Posterior cingulate gyrus (tissue), 11 donors: Measurements from ENCODE around the gene TMEM63B.

Experiments used
- DNase-seq, 10 donors: peaks; one replicate each; pipeline versions ENCODE4 v3.0.0 to v3.0.0-alpha.2; 2020 to 2021; ENCODE audit warnings: mixed read lengths in 3 of 10
- intact Hi-C: fragments of 100-400 bp; cut with DNase I; formaldehyde crosslinking; loops from one replicate; pipeline ENCODE4 v1.15.1; 2023

Gene TMEM63B

DNA sequence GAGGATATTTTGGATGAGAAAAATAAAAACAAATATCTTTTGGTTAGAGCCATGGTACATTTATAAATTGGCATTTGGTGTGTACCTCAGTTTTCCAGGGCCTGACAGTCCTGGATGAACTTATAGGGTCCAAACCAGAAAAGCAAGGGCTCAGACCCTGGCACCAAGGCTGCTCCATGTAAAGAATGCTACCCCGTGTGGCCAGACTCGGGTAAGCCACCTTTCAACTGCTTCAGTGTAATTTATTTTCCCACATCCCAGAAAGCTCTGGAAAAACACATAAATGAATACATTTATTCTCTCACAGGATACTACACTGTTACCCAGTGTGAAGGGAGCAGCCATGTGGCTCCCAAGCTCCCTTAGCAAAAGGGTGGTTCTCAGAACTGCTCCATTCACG is 13.9 kb upstream of the TMEM63B start:
- peak in 1 of 10 donors; percentile 41 for DNase-seq
- intact Hi-C loops, result no loop called here

- intact Hi-C loops, result no loop called here
- DNase-seq, result no peak
Measured at GRCh38 chr6:44115866-44116265, 11.5 kb upstream of the TMEM63B start.

- no peak for DNase-seq
- intact Hi-C loops, result no loop called here
Measured at GRCh38 chr6:44116641-44117382, 10.5 kb upstream of the TMEM63B start.

DNA sequence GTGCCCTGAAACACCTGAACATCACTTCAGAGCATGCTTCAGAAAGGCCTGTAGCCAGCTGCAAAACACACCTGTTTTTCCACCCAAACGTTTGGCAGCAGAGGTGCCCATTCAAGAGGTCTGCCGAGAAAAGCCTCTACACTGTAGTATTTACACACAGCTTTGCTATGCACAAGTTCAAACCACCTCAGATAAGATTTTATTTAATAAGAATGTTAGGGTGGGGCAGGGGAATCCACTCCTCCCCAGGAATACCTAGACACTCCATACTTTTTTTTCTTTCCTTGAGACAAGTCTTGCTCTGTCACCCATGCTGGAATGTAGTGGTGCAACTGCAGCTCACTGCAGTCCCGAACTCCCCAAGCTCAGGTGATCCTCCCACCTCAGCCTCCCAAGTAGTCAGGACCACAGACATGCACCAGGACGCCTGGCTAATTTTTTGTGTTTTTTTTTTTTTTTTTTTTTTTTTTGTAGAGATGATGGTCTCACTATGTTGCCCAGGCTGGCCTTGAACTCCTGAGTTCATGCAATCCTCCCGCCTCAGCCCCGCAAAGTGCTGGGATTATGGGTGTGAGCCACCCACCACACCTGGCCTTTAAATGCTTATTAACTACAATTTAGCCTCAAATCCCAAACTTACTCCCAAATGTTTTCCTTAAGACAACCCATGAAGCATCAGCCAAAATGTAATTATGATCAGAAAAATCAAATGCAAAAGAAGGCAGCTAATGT is 9.8 kb upstream of the TMEM63B start:
- no peak for DNase-seq
- intact Hi-C loops, result no loop called here

GRCh38 chr6:44119704-44120262 is 7.6 kb upstream of the TMEM63B start:
- peak in 1 of 10 donors; percentile 72 for DNase-seq
- intact Hi-C loops, result no loop called here

- DNase-seq, result no peak
Measured at GRCh38 chr6:44120692-44121443, 6.5 kb upstream of the TMEM63B start.

DNA sequence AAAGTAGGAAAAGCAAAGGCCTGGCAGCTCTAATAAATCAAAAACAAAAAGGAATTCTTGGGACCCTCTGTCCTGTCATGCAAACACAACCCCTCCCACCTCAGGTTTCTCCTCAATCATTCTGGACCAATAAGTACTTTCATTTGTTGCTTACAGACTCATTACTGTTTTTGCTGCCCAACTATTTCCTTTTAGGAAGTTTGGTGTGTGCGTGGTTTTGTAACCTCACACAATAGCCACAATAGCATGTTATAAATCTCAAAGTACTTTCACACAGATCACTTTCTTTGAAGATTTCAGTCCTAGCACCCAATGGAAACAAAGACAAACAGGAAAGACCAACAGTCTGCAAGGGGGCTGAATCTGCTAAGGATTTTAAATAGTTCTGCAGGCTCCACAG is 4.6 kb upstream of the TMEM63B start:
- no peak for DNase-seq

More at GRCh38 chr6:44120692-44121443, 6.5 kb upstream of the TMEM63B start:
- intact Hi-C loops, result no loop called here

DNA sequence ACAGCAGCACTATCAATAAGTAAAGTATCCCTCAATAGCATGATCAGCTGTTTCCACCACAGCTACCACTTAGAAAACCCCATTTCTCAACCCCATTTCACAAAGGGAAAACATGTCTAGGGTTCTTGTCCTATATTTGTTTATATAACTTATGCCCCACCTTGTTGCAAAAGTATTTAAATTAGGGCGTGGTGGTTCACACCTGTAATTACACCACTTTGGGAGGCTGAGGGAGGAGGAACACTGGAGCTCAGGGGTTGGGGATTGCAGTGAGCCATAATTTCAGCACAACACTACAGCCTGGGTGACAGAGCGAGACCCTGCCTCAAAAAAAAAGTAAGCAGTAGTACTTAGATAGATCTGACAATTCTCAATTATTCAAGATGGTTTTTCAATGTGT is 3.8 kb upstream of the TMEM63B start:
- intact Hi-C loops, result no loop called here
- no peak for DNase-seq

More for the DNA sequence above, 4.6 kb upstream of the TMEM63B start:
- intact Hi-C loops, result no loop called here

GRCh38 chr6:44126320-44127149 is 819 bp upstream of the TMEM63B start:
- peak in 5 of 10 donors; percentile 10 to 88 (median 28) for DNase-seq
- intact Hi-C loops, result no loop called here

DNA sequence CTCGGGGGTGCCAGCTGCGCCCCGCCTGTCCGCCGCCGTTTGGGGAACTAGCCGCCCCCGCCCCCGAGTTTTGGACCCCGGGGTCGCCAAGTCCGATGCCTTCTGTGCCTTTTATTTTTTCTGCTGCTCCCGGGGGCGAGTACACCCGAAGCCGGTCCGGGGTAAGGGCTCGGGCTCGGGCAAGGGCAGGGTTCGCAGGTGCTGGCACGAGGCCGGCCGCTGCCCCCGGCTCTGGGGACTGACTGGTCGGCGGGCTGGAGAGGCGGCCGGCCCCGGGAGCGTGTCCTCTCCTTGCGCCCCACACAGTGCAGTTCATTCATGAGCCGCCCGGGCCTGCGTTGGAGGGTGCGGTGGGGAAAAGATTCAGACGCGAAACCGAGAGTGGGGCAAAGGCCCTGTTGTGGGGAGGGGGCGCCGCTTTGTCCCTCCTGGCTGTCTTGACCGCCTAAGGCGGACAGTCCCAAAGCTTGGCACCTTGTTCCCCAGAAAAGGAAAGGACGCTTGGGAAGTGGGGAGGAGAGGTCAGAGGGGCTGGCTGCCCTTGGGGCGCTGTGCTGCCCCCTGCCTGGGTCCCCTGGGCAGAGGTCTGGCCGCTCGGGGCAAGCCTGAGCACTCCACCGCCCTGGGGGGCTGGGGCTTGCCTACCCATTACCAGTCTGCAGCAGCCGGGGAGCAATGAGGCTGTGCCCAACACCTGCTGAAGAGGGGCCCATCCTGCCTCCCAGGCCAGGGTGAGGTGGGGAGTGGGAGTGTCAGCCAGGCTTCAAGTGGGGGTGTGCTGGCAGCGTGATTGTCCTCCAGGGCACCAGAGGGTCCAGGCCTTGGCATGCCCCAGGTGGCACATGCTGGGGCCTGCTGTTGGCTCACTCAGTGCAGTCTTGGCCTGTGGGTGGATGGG is 915 bp downstream of the TMEM63B start:
- intact Hi-C loops, result no loop called here
- peak in 9 of 10 donors; percentile 29 to 90 (median 39) for DNase-seq

DNA sequence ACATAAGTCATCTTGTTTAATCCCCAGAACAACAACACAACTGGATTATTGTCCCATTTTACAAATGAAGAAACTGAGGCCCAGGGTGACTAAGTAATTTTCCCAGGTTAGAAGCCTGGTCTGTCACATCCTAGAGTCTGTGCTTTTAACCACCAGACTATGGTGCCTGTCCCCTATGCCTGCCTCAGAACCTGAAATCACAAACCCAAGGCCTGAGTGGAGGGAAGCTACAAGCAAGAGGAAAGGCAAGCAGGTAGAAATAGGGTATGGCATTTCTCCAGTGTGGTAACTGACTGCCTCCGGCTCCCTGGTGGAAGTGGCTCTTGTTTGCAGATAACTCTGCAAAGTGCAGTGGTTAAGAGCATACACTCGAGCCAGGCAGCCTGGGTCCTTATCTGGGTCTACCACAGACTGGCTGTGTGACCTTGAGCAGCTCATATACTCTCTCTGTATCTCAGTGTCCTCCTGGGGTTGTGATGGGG is 2.5 kb downstream of the TMEM63B start:
- no peak for DNase-seq
- intact Hi-C loops, result no loop called here

- no peak for DNase-seq
- intact Hi-C loops, result no loop called here
Measured at GRCh38 chr6:44131892-44132291, 4.5 kb downstream of the TMEM63B start.

GRCh38 chr6:44132476-44132875 is 5.1 kb downstream of the TMEM63B start:
- intact Hi-C loops, result no loop called here
- DNase-seq, result no peak

DNA sequence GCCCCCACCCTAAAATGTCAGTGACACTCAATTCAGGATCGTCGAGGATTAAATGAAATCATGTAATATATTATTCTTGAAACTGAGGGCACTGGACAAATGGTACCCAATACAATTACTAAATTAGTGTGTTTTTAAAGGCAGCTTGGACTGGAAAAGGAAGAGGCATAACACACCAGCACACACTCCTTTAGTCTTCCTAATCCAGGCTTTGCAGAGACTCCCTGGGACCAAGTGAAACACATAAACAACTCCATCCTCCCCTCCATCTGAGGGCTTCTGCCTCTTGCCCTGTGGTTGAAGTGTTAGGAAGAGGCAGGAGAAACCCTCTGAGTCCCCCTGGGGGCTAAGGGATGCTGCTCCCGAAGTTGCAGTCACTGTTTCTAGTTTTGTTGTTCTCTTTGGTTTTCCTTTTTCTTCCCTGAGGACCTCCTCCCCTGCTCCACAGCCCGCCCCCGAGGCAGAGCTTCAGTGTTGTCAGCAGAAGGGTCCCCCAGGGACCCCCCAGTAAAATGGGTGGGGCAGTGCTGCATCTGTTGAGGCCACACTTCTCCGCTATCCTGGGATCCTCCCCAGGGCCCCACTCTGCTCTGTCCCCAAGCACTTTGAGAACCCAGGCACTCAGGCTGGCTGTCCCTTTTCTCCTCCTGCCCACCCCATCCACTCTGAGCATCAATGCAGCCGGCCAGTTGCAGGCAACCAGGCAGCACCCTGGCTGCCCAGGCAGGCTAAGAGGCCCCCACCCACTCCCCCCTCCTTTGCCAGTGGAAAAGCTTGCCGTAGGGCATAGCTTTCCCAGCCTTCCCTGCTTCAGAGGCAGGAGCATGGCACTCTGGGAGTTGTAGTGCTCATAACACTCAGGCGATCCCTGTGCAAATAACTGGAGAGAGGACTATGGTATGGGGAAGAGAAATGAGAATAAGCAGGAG is 5.9 kb downstream of the TMEM63B start:
- peak; percentile 55 to 94 (median 68) for DNase-seq
- intact Hi-C loops, result no loop called here

GRCh38 chr6:44133981-44134711 is 6.8 kb downstream of the TMEM63B start:
- DNase-seq, result no peak
- intact Hi-C loops, result no loop called here

DNA sequence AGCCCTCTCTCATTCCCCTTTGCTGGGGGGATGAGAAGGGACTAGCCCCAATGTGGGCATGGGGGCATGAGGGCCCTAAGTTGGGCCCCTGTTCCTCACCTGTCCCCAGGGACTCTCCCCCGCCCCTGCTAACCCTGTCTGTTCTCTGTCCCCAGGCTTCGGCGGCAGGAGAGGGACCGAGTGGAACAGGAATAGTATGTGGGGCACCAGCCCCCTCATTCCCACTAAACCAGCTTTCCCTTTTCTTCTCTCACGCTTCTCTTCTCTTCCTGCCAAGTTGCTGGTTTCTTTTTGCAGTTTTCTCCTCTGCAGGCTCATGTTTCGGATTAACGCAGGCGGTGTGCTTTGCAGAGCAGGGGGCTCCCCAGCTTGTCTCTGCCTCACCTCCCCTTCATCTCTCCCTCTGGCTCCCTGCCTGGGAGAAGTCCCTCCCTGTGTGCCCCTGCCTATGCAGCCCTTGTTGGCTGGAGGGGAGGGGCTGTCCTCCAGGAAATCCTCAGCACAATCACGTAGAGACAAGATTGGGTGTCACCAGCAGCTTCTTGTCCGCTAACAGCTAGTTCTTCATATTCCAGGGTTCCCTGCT is 7.9 kb downstream of the TMEM63B start:
- intact Hi-C loops, result no loop called here
- DNase-seq, result peak in 4 of 10 donors; percentile 28 to 92 (median 70)

DNA sequence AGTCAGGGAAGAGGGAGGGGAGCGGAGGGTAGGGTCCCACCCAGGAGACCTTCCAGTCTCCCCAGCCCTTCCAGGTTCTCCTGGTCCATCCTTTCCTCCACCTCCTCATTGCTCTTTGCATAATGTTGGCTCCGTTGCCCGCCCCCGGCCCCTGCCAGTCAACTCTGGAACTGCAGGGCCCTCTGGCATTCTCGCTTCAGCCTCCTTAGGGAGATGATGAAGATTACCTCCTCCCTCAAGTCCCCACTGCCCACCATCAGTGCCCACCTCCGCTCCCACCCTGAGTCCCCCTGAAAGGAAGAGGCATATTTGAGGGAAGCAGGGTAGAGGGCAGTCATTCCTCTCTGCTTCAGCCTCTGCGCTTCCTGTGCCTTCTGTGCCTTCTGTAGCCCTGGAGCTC is 8.5 kb downstream of the TMEM63B start:
- no peak for DNase-seq
- intact Hi-C loops, result no loop called here
